Measurements from ENCODE around the gene PDSS2.

The PDSS2 gene

GRCh38 chr6:107348224-107348623, 111.1 kb downstream of the PDSS2 start:
- H3K79me2 ChIP-seq (ENCODE audit: insufficient read depth, low read length), result no peaks in the 10 kb centered on the region
- peaks cover 8% of the 10 kb centered on the region for H3K4me1 ChIP-seq (ENCODE audit: insufficient read depth, low read length, severe bottlenecking)
- H3K4me2 ChIP-seq (ENCODE audit: low read length), result no peak overlapping the region
- H3K9me2 ChIP-seq (ENCODE audit: low read depth, low read length), result no peaks in the 10 kb centered on the region
- TF ChIP-seq EZH2 (IDR thresholded peaks at IDR 0.05; ENCODE audit: borderline replicate concordance, low read length) (no peak), CTCF (IDR thresholded peaks at IDR 0.05; ENCODE audit: low read length) (no peak)
- H4K20me1 ChIP-seq (ENCODE audit: insufficient read depth, low read length), result no peaks in the 10 kb centered on the region
- H3K36me3 ChIP-seq (ENCODE audit: insufficient read depth, low read length), result no peaks in the 10 kb centered on the region
- no peak overlapping the region for H3K4me3 ChIP-seq (ENCODE audit: low read depth, low read length, poor library complexity, severe bottlenecking)
- no peak overlapping the region for H3K9ac ChIP-seq (ENCODE audit: low read length)
- no peaks in the 10 kb centered on the region for H3F3A ChIP-seq (ENCODE audit: insufficient read depth, low read length)
- no peak overlapping the region for H2AFZ ChIP-seq (ENCODE audit: low read length)
- no peaks in the 10 kb centered on the region for H3K9me3 ChIP-seq (ENCODE audit: low read length)
- H3K27ac ChIP-seq (ENCODE audit: low read depth, low read length, poor library complexity, severe bottlenecking), result no peak overlapping the region
- H3K27me3 ChIP-seq (ENCODE audit: insufficient read depth, low read length), result no peaks in the 10 kb centered on the region

GRCh38 chr6:107345393-107345792, 114.0 kb downstream of the PDSS2 start:
- no peaks in the 10 kb centered on the region for H4K20me1 ChIP-seq (ENCODE audit: insufficient read depth, low read length)
- H3K9ac ChIP-seq (ENCODE audit: low read length), result no peak overlapping the region
- peaks cover 8% of the 10 kb centered on the region for H3K4me1 ChIP-seq (ENCODE audit: insufficient read depth, low read length, severe bottlenecking)
- H2AFZ ChIP-seq (ENCODE audit: low read length), result no peak overlapping the region
- TF ChIP-seq CTCF (IDR thresholded peaks at IDR 0.05; ENCODE audit: low read length) (no peak), EZH2 (IDR thresholded peaks at IDR 0.05; ENCODE audit: borderline replicate concordance, low read length) (no peak)
- H3F3A ChIP-seq (ENCODE audit: insufficient read depth, low read length), result no peaks in the 10 kb centered on the region
- no peaks in the 10 kb centered on the region for H3K27me3 ChIP-seq (ENCODE audit: insufficient read depth, low read length)
- no peaks in the 10 kb centered on the region for H3K36me3 ChIP-seq (ENCODE audit: insufficient read depth, low read length)
- H3K79me2 ChIP-seq (ENCODE audit: insufficient read depth, low read length), result no peaks in the 10 kb centered on the region
- no peak overlapping the region for H3K27ac ChIP-seq (ENCODE audit: low read depth, low read length, poor library complexity, severe bottlenecking)
- H3K4me3 ChIP-seq (ENCODE audit: low read depth, low read length, poor library complexity, severe bottlenecking), result no peak overlapping the region
- H3K9me2 ChIP-seq (ENCODE audit: low read depth, low read length), result no peaks in the 10 kb centered on the region
- H3K9me3 ChIP-seq (ENCODE audit: low read length), result no peaks in the 10 kb centered on the region
- H3K4me2 ChIP-seq (ENCODE audit: low read length), result no peak overlapping the region

- Histone ChIP-seq H4K20me1 (ENCODE audit: insufficient read depth, low read length) (no peaks in the 10 kb centered on the region), H3K4me3 (ENCODE audit: low read depth, low read length, poor library complexity, severe bottlenecking) (no peak overlapping the region), H3K27me3 (ENCODE audit: insufficient read depth, low read length) (no peaks in the 10 kb centered on the region), H3F3A (ENCODE audit: insufficient read depth, low read length) (no peaks in the 10 kb centered on the region), H3K4me2 (ENCODE audit: low read length) (no peak overlapping the region), H3K9me3 (ENCODE audit: low read length) (no peaks in the 10 kb centered on the region), H2AFZ (ENCODE audit: low read length) (no peak overlapping the region), H3K9ac (ENCODE audit: low read length) (no peak overlapping the region), H3K79me2 (ENCODE audit: insufficient read depth, low read length) (no peaks in the 10 kb centered on the region), H3K27ac (ENCODE audit: low read depth, low read length, poor library complexity, severe bottlenecking) (no peak overlapping the region), H3K9me2 (ENCODE audit: low read depth, low read length) (no peaks in the 10 kb centered on the region), H3K4me1 (ENCODE audit: insufficient read depth, low read length, severe bottlenecking) (peaks cover 8% of the 10 kb centered on the region), H3K36me3 (ENCODE audit: insufficient read depth, low read length) (no peaks in the 10 kb centered on the region)
- TF ChIP-seq EZH2 (IDR thresholded peaks at IDR 0.05; ENCODE audit: borderline replicate concordance, low read length) (no peak), CTCF (IDR thresholded peaks at IDR 0.05; ENCODE audit: low read length) (no peak)
Observed at GRCh38 chr6:107344981-107345380, 114.4 kb downstream of the PDSS2 start.

Measured in OCI-LY1 (cell line).